NCI-H2196 treated with DMSO at 0.1 percent for 48 hours (cell line): ENCODE data around the gene PTPN14.
"Not testable (repeated sequence)": the region's sequence is repeated elsewhere in the genome, so short reads cannot be mapped to it uniquely, and the experiment has no call there.

Experiments used
- DNase-seq: peaks from one replicate; lab custom pipeline; 2025; ENCODE audit not compliant: unreplicated experiment; lab: John Stamatoyannopoulos, UW

Gene PTPN14

GRCh38 chr1:214542275-214543199 is 8.9 kb downstream of the PTPN14 start:
- DNase-seq = no peak

DNA sequence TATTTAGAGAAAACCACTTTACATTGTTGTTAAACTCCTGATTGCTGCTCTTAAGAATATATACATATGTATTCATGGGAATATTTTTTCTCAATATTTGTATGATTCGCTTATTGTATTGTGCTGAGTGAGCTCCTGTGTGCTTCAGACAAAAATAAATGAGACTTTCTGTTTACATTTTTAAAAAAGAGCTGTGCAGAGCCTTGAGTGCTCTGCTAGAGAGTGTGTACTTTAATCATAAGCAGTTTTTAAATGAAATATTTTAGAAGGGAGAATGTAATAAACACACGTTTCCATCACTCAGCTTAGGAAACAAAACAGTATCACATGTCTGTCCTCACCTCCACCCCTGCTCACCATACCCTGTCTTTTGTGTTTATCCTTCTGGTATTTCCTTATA is 9.7 kb downstream of the PTPN14 start:
- no peak for DNase-seq

GRCh38 chr1:214541206-214541605 is 10.2 kb downstream of the PTPN14 start:
- no peak for DNase-seq

DNA sequence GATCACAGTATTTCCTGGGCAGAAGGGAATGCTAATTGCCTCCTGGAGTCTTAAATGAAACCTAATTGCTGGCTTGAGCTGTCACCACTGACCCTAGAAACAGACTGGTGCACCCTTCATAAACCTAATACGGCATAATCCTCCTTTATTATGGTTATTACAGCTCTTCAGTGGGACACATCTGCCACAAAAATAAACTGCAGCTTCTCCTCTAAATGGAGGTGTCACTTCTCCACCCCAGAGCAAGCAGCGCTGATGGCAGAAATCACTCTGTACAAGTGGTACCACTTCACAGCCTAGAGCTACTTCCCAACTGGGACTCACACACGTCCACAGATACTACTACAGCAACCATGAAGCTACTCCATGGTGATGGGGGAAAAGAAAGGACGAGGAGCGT is 11.1 kb downstream of the PTPN14 start:
- no peak for DNase-seq

DNA sequence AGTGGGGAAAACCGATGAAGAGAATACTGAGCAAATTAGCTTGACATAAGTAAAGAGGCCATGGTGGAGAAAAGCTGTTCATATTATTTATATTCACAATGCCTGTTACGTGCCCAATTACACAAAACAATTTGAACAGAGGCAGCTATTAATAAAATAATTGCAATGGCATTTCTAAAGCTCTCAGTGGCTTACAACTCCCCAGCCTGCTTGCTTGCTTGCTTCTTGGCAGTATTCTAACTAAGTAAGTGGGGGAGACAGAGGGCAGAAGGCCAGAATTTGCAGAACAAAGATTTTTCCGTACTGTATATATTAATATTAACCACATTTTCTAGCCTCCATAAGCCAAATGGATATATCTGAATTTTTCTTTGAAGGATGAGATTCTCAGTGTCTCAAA is 12.9 kb downstream of the PTPN14 start:
- no peak for DNase-seq

GRCh38 chr1:214537872-214538473 is 13.4 kb downstream of the PTPN14 start:
- DNase-seq = no peak

GRCh38 chr1:214537219-214537618 is 14.2 kb downstream of the PTPN14 start:
- DNase-seq = no peak

DNA sequence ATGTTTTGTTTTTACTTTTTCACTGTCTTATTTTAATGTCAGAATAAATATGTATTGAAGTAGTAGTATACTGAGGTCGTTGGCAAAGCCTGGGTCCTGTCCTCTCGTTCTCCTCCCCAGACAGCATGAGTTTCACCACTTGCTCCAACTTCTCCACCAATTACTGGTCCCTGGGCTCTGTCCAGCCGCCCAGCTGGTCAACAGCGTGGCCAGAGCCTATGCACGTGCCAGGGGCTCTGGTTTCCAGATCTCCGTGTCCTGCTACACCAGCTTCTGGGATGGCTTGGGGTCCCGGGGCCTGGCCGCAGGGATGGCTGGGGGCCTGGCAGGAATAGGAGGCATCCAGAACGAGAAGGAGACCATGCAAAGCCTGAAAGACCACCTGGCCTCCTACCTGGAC is 19.3 kb downstream of the PTPN14 start:
- DNase-seq = no peak

GRCh38 chr1:214525535-214526019 is 25.8 kb downstream of the PTPN14 start:
- no peak for DNase-seq

DNA sequence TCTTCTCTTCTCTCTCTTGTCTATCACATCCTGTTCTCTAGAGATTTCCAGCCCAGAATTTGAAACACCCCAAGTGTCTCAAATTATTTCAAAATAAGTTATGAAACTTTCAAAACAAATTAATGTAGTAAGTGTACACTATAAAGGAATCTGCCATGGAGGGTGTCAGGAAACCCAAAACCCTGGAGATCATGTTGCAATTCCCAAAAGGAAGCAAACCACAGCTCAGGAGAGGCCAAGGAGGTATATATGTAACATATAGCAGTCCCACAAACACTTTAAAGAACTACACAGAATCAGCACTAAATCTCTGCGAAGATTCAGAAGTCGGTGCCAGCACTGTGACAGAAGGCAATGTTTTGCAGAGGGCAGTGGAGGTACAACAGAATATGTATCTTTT is 26.6 kb downstream of the PTPN14 start:
- no peak for DNase-seq

DNA sequence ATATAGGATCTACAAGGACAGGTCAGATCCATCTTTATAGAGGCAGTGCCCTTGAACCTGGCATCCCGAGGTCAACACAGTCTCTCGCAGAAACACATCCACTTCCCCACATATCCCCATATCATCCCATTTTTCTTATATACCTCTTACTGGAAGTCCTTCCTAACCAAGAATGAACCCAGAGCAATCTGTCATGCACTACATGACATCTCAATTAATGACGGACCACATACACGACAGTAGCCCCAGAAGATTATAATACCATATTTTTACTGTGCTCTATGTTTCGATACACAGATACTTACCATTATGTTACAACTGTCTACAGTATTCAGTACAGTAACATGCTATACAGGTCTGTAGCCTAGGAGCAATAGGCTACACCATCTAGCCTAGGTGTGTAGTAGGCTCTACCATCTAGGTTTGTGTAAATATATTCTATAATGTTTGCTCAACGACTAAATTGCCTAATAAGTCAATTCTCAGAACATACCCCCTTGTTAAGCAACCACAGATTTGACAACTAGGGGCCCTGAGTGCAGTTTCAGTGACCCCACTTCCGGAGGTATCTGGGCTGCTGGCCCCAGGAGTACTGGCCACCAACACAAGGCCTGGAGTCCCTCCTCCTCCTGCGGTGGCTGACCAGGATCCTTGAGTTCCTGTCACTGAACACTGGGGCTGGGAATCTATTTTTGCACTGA is 28.1 kb downstream of the PTPN14 start:
- no peak for DNase-seq

- not testable (repeated sequence) for DNase-seq
Measured at GRCh38 chr1:214521458-214521857, 29.9 kb downstream of the PTPN14 start.

GRCh38 chr1:214520544-214521165 is 30.7 kb downstream of the PTPN14 start:
- no peak for DNase-seq

DNA sequence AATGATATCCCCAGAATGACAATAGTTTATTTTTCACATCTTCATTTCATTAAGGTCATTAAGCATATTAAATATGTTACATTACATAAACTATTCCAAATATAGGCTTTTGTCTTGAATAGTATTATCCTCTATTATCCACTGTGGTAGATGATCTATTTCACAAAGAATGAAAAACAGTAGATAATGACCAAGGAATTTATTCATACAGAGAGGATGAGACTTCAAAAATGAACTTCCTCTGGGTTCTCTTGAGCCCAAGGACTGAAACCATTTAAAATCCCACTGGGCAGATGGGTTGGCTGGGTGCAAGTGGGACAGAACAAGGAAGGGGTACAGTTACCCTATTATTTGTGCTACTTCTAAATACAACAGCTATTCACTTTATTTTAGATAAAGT is 33.0 kb downstream of the PTPN14 start:
- no peak for DNase-seq

GRCh38 chr1:214516434-214517326 is 34.7 kb downstream of the PTPN14 start:
- no peak for DNase-seq

- DNase-seq = no peak
Measured at GRCh38 chr1:214515544-214516433, 35.6 kb downstream of the PTPN14 start.

DNA sequence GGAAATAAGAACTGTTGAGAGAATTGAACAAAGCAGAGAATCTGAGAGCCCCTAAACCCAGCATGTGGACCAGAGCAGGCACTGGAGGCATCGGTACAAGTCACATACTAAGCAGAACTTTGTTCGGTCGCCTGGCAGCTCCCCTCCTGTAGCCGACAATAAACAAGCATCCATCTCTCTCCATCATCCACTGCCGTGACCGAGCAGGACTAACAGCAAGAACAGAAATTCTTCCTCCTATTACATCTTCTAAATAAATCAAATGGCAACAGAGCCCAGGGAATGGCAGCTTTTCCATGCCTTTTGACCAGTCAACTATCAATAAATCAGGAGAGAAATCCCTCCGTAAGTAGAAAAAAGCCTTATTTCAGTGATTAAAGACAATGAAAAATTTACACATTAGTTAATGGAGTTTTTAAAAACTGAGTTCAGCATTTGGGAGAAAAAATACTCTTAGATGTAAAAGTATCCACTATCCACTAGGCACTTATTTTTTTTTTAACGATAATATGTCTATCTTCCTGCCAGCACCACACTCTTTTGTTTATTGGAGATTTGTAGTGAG is 36.5 kb downstream of the PTPN14 start:
- DNase-seq = no peak

DNA sequence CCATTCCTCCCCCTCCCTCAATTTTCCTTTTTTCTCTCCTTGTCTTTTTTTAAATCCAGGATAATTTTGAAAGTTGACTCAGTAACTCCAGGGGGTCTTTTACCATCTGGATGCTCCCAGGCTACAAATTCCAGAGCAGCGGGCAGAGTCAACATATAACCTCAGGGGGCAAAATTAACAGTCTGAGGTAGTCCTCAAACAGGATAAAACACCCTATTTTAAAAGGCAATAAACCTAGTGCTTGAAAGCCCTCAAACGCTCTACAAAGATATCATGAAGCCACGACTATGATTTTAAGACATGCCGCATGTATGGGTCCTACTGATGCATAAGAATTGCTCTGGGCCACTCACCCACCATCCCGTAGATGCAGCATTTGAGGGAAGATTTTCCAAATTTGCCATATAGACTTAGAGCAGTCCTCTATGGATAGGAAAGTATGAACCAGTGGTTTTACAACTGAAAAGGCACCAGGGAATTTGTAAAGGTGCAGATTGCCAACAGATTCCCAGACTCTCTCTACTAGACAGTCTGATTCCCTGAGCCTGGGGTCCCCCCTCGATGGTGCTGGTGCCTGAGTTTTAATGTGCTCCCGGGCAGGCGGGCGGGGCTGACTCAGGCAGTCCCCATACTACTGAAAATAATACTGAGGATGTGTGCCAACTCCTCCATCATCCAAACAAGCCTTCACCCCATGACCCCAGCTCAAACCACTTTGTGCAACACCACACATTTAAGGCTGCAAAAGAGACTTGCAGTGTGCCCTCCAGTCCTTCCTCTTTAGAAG is 37.2 kb downstream of the PTPN14 start:
- DNase-seq = no peak
